ENCODE measurements around the gene FARSB. TPM values are rescaled to one million over a fixed set of nuclear protein-coding genes. Genes with fewer than 3 reads are reported as not detected.

Gene FARSB
- total and polyA plus RNA-seq, 10 donors, result 7.8 to 17.4 (median 12.7) TPM

GRCh38 chr2:222521099-222521498, 134.8 kb downstream of the FARSB start:
- DNase-seq, result no peak
- Histone ChIP-seq H3K4me1 (no peaks in the 10 kb centered on the region), H3K27ac (no peak overlapping the region), H3K4me3 (no peak overlapping the region), H3K9me3 (no peaks in the 10 kb centered on the region), H3K36me3 (no peaks in the 10 kb centered on the region), H3K27me3 (replicated peaks in 1 of 7) (no peaks in the 10 kb centered on the region)
- no peak for TF ChIP-seq POLR2A (IDR thresholded peaks at IDR 0.05)
- TF ChIP-seq POLR2AphosphoS5 (IDR thresholded peaks at IDR 0.05), result no peak
- TF ChIP-seq CTCF (IDR thresholded peaks at IDR 0.05 in 8 of 11, conservative IDR thresholded peaks at IDR 0.05 in 3 of 11), result no peak
- 58 to 79% (median 69%) methylated on average over 3 of the region's 3 CpGs for WGBS, 5 donors
- intact Hi-C loops (cut with DNase I; ENCODE audit: low total_unique reads), result no loop called here

Other genes starting within 250 kb of the FARSB start
- 1 to 10 TPM; 1.6 to 3.1 (median 2.0) TPM for gene SGPP2, start 231.5 kb downstream of the FARSB start, total RNA-seq
- gene SGPP2, start 231.5 kb downstream of the FARSB start, polyA plus RNA-seq, result under 1 TPM; 0.13 to 0.67 (median 0.27) TPM
- gene MOGAT1, start 15.6 kb upstream of the FARSB start, total RNA-seq, result not detected
- gene MOGAT1, start 15.6 kb upstream of the FARSB start, polyA plus RNA-seq, result under 1 TPM in 1 of 3 donors, not detected in 2; 0.06 TPM
- gene ACSL3, start 204.9 kb upstream of the FARSB start, total RNA-seq, result 10 to 100 TPM; 34.5 to 50.2 (median 45.3) TPM
- 1 to 10 TPM; 7.5 to 9.8 (median 9.7) TPM for gene ACSL3, start 204.9 kb upstream of the FARSB start, polyA plus RNA-seq